NCI-H1105 treated with DMSO at 0.1 percent for 48 hours (cell line): Measurements from ENCODE around the gene KCNJ6.

Experiments used
- DNase-seq: peaks from one replicate; lab custom pipeline; 2025; lab: John Stamatoyannopoulos, UW

KCNJ6 gene

GRCh38 chr21:37863842-37864241 lies 52.4 kb downstream of the KCNJ6 start:
- DNase-seq = no peak

GRCh38 chr21:37862536-37862935 lies 53.7 kb downstream of the KCNJ6 start:
- peak; percentile 21 for DNase-seq

GRCh38 chr21:37861561-37861960 lies 54.7 kb downstream of the KCNJ6 start:
- no peak for DNase-seq

- no peak for DNase-seq
These were observed 55.8 kb downstream of the KCNJ6 start for GRCh38 chr21:37860416-37860815.

GRCh38 chr21:37855647-37856625 lies 60.3 kb downstream of the KCNJ6 start:
- DNase-seq = no peak

- no peak for DNase-seq
These were observed 61.0 kb downstream of the KCNJ6 start for GRCh38 chr21:37855271-37855646.

- DNase-seq = no peak
These were observed 66.7 kb downstream of the KCNJ6 start for GRCh38 chr21:37849506-37850102.

- DNase-seq = no peak
These were observed 67.4 kb downstream of the KCNJ6 start for GRCh38 chr21:37848721-37849490.

- no peak for DNase-seq
These were observed 70.7 kb downstream of the KCNJ6 start for GRCh38 chr21:37845535-37845934.

- DNase-seq = no peak
These were observed 73.1 kb downstream of the KCNJ6 start for GRCh38 chr21:37843191-37843590.

- DNase-seq = no peak
These were observed 73.9 kb downstream of the KCNJ6 start for GRCh38 chr21:37842163-37842919.

GRCh38 chr21:37837381-37837780 lies 78.9 kb downstream of the KCNJ6 start:
- no peak for DNase-seq

- DNase-seq = no peak
These were observed 80.8 kb downstream of the KCNJ6 start for GRCh38 chr21:37835481-37835880.

GRCh38 chr21:37833301-37833700 lies 83.0 kb downstream of the KCNJ6 start:
- no peak for DNase-seq

GRCh38 chr21:37829447-37829846 lies 86.8 kb downstream of the KCNJ6 start:
- DNase-seq = no peak

- no peak for DNase-seq
These were observed 87.3 kb downstream of the KCNJ6 start for GRCh38 chr21:37828991-37829390.

- DNase-seq = no peak
These were observed 87.7 kb downstream of the KCNJ6 start for GRCh38 chr21:37828556-37828955.

- no peak for DNase-seq
These were observed 88.3 kb downstream of the KCNJ6 start for GRCh38 chr21:37827913-37828312.

GRCh38 chr21:37821786-37822450 lies 94.3 kb downstream of the KCNJ6 start:
- no peak for DNase-seq

GRCh38 chr21:37821092-37821491 lies 95.2 kb downstream of the KCNJ6 start:
- DNase-seq = no peak

- no peak for DNase-seq
These were observed 96.9 kb downstream of the KCNJ6 start for GRCh38 chr21:37819372-37819771.
